Measurements from ENCODE around the gene SETDB2. TPM values are rescaled to one million over a fixed set of nuclear protein-coding genes. Genes with fewer than 3 reads are reported as not detected.

SETDB2 gene
- total RNA-seq, 1 experiment from 2014 or later, result 6.4 TPM

DNA sequence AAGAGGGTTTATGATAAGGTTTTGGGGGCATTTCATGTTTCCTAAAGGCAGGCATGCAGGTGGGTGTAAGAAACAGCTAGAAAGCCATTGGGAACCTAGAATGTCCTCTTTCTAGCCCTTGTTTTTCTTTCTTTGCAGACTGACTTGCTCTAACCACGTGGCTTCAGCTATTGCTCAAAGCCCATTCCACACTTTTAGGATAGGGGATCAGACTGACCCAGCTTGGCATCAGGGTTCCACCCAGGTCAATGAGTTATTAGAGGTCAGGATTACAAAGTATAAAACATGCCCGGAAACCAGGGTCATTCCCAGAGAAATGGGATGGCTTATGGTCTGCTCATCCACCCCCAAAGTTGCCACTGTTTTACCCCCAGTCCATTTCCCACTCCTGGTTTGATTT is 68.5 kb downstream of the SETDB2 start:
- no peaks in the 10 kb centered on the region for H3K4me1 ChIP-seq (replicated peaks)
- H3K9me3 ChIP-seq (replicated peaks), result no peaks in the 10 kb centered on the region
- H3K27me3 ChIP-seq (replicated peaks), result no peaks in the 10 kb centered on the region
- no peak for DNase-seq (ENCODE audit: low read depth in 1 of 2, low spot score in 2 of 2)
- H3K27ac ChIP-seq, result no peak overlapping the region
- peaks cover 10% of the 10 kb centered on the region for H3K36me3 ChIP-seq
- no peak overlapping the region for H3K4me3 ChIP-seq

DNA sequence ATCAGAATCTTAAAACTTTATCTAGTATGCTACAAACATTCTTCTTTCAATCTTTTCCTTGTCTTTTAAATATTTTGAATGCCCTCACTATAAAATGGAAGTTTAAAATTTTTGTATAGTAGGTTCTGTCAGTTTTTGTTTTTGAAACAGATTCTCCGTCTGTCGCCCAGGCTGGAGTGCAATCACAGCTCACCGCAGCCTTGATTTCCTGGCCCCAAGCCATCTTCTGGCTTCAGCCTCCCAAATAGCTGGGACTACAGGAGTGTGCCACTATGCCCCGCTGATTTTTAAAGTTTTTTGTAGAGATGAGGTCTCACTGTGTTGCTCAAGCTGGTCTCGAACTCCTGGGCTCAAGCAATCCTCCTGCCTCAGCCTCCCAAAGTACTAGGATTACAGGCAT is 72.4 kb downstream of the SETDB2 start:
- no peak for DNase-seq (ENCODE audit: low read depth in 1 of 2, low spot score in 2 of 2)
- H3K36me3 ChIP-seq, result peaks cover 16% of the 10 kb centered on the region
- H3K27me3 ChIP-seq (replicated peaks), result no peaks in the 10 kb centered on the region
- H3K4me3 ChIP-seq, result no peak overlapping the region
- H3K27ac ChIP-seq, result no peak overlapping the region
- H3K9me3 ChIP-seq (replicated peaks), result no peaks in the 10 kb centered on the region
- H3K4me1 ChIP-seq (replicated peaks), result no peaks in the 10 kb centered on the region

DNA sequence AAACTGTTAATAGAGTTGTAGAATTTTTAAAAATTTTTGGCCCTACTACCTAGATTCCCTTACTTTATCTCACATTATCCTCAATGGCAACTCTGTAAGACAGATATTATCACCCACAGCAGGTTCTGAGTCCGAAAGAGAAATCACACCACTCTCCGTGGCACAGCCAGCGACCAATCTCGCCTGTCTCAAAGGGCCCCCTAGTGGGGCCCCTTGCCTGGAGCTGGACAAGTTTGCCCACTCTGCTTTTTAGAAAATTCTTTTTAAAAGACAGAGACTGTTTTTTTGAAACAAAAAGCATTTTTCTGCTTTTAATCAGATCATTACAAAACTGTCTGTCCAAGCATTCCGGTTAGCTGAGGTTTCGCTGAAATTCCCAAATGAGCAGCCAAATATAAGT is 73.4 kb downstream of the SETDB2 start:
- Histone ChIP-seq H3K36me3 (peaks cover 23% of the 10 kb centered on the region), H3K27me3 (replicated peaks) (no peaks in the 10 kb centered on the region), H3K9me3 (replicated peaks) (no peaks in the 10 kb centered on the region), H3K4me3 (no peak overlapping the region), H3K27ac (no peak overlapping the region), H3K4me1 (replicated peaks) (no peaks in the 10 kb centered on the region)
- no peak for DNase-seq (ENCODE audit: low read depth in 1 of 2, low spot score in 2 of 2)

DNA sequence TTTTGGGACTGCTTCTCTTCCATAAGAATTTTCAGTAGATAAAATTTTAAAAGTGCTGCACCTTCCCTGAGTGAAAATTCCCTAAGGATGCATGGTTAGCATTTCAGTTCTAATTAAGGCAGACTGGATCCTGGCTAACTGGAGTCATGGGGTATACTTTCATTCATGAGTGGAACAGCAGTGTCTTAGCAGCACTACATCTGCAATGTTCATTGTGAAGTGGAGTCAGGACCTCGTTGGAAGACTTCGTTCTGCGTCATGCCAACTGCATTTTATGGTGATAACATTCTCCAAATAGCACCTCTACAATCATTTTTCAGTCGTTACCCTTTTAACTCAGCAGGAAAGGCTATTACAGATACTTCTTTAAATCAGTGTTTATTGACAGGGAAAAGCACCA is 77.2 kb downstream of the SETDB2 start:
- H3K27ac ChIP-seq, result no peak overlapping the region
- no peaks in the 10 kb centered on the region for H3K27me3 ChIP-seq (replicated peaks)
- no peak for DNase-seq (ENCODE audit: low read depth in 1 of 2, low spot score in 2 of 2)
- H3K4me1 ChIP-seq (replicated peaks), result peaks cover 4% of the 10 kb centered on the region; the same call in 1 of the 2 replicates
- H3K9me3 ChIP-seq (replicated peaks), result no peaks in the 10 kb centered on the region
- H3K36me3 ChIP-seq, result peaks cover 21% of the 10 kb centered on the region
- no peak overlapping the region for H3K4me3 ChIP-seq

DNA sequence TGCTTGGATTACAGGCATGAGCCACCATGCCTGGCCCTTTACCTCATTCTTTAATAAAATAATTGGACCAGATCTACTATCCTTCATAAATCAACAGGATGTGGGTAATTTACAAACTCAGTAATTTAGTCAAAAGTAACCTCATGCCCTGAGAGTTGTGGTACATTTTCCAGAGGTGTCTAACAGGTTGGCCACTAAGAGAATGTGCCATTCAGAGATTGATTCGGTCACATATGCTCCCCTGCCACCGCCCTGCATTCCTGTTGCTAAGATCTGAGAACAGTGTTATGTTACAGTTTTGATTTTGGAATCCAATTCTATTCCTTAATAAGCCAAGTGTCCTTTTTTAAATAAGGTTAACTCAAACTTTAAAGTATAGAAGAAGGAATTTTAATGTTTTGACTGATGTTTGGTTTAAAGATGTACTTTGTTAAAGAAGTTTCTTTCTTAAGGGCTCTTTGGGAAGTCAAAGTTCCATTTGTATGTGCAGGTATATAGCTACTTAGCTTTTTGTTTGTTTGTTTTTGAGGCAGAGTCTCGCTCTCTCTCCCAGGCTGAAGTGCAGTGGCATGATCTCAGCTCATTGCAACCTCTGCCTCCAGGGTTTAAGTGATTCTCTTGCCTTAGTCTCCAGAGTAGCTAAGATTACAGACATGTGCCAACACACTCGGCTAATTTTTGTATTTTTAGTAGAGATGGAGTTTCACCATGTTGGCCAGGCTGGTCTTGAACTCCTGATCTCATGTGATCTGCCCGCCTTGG is 80.8 kb downstream of the SETDB2 start:
- Histone ChIP-seq H3K27me3 (replicated peaks) (no peaks in the 10 kb centered on the region), H3K9me3 (replicated peaks) (no peaks in the 10 kb centered on the region)

DNA sequence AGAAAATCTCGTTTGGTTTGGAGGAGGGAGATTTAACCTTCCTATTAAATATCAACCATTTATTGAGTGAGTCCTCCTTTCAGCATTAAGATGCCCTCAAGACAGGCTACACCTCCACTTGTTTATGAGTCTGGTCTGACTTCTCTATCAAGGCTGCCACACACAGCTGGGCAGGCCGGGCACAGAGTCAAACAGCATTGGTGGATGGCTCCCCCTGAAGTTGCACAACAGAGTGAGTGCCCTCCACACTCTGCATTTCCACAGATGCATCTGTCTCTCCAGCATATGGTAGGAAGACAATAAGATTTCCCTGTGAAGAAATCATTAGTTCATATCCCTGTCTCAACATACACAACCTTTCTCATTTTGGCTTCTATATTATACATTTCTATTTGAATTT is 83.0 kb downstream of the SETDB2 start:
- H3K4me3 ChIP-seq, result no peak overlapping the region
- no peak overlapping the region for H3K27ac ChIP-seq
- peaks cover 26% of the 10 kb centered on the region for H3K36me3 ChIP-seq
- no peaks in the 10 kb centered on the region for H3K27me3 ChIP-seq (replicated peaks)
- no peak for DNase-seq (ENCODE audit: low read depth in 1 of 2, low spot score in 2 of 2)
- H3K9me3 ChIP-seq (replicated peaks), result no peaks in the 10 kb centered on the region
- peaks cover 10% of the 10 kb centered on the region; the same call in 1 of the 2 replicates for H3K4me1 ChIP-seq (replicated peaks)

More for the DNA sequence above, 80.8 kb downstream of the SETDB2 start:
- DNase-seq (ENCODE audit: low read depth in 1 of 2, low spot score in 2 of 2), result peak in 1 of 2 experiments; percentile 4
- H3K27ac ChIP-seq, result no peak overlapping the region
- H3K4me3 ChIP-seq, result no peak overlapping the region
- peaks cover 35% of the 10 kb centered on the region for H3K36me3 ChIP-seq
- peaks cover 10% of the 10 kb centered on the region; the same call in 1 of the 2 replicates for H3K4me1 ChIP-seq (replicated peaks)

DNA sequence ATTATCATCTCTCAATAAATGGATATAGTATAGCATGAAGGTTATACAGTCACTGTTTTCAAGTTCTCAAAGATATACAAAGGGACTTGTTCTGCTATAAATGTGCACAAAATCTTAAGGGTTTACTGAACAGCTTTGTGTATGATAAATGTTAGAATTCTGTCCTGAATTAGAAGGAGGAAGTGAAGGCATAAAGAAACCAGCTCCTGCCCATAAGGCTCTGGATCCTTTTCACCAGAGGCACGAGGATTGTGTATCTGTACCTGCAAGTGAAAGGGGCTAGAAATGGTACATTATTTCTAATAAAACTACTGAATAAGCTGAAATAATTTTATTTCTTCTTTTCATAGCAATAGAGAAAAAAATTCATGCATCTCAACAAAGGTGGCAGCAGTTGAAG is 84.1 kb downstream of the SETDB2 start:
- no peak overlapping the region for H3K27ac ChIP-seq
- DNase-seq (ENCODE audit: low read depth in 1 of 2, low spot score in 2 of 2), result no peak
- H3K4me1 ChIP-seq (replicated peaks), result peaks cover 10% of the 10 kb centered on the region; the same call in 1 of the 2 replicates
- H3K36me3 ChIP-seq, result peaks cover 28% of the 10 kb centered on the region
- H3K9me3 ChIP-seq (replicated peaks), result no peaks in the 10 kb centered on the region
- no peak overlapping the region for H3K4me3 ChIP-seq
- no peaks in the 10 kb centered on the region for H3K27me3 ChIP-seq (replicated peaks)

DNA sequence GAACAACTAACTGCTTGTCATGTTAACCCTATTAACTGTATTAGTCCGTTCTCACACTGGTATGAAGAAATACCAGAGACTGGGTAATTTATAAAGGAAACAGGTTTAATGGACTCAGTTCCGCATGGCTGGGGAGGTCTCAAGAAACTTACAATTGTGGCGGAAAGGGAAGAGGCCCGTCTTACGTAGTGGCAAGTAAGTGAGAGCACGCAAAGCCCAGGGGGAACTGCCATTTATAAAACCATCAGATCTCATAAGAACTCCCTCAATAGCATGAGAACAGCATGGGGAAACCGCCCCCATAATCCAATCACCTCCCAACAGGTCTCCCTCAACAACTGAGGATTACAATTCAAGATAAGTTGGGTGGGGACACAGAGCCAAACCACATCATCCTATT is 86.4 kb downstream of the SETDB2 start:
- H3K27ac ChIP-seq, result no peak overlapping the region

DNA sequence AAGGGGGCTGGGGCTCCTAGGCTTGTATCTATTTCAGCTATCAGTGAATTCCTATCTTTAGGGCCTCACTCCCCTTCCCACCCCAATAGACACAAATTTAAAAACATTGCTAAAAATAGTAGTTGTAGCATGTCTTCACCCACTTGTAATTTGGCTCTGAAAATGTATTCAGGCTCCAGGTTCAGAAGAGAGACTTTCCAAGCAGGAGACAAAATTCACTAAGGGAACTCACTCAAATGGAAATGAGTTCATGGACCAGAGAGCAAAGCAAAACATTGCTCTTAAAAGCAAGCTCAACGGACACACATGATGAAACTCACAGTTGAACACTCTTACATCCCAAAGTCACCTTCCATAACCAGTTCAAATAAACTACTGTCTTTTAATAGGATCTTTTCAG is 88.5 kb downstream of the SETDB2 start:
- DNase-seq (ENCODE audit: low read depth in 1 of 2, low spot score in 2 of 2), result no peak
- Histone ChIP-seq H3K27ac (no peak overlapping the region), H3K36me3 (peaks cover 33% of the 10 kb centered on the region), H3K4me1 (replicated peaks) (no peaks in the 10 kb centered on the region), H3K9me3 (replicated peaks) (no peaks in the 10 kb centered on the region), H3K4me3 (no peak overlapping the region), H3K27me3 (replicated peaks) (no peaks in the 10 kb centered on the region)

More for the DNA sequence above, 86.4 kb downstream of the SETDB2 start:
- DNase-seq (ENCODE audit: low read depth in 1 of 2, low spot score in 2 of 2), result no peak
- Histone ChIP-seq H3K36me3 (peaks cover 35% of the 10 kb centered on the region), H3K27me3 (replicated peaks) (no peaks in the 10 kb centered on the region), H3K4me3 (no peak overlapping the region), H3K4me1 (replicated peaks) (peaks cover 7% of the 10 kb centered on the region; the same call in 1 of the 2 replicates), H3K9me3 (replicated peaks) (no peaks in the 10 kb centered on the region)

DNA sequence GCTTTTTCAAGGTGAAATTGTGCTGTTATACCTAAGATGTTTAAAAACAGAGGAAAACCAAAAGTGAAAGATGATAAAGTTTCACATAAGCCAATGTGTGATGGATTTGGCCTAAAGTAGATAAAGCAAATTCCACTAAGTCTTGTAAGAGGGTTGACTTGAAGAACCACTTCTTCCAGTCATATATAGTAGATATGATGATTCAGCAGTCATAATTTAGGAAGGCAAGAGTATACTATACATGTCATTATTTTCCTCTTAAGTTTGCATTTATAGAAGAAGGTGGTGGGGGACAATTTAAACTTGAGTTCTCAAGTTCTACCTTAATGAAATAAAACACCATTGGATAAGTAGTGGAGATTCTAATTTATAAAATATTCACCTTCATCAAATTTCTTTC is 88.9 kb downstream of the SETDB2 start:
- DNase-seq (ENCODE audit: low read depth in 1 of 2, low spot score in 2 of 2), result no peak

DNA sequence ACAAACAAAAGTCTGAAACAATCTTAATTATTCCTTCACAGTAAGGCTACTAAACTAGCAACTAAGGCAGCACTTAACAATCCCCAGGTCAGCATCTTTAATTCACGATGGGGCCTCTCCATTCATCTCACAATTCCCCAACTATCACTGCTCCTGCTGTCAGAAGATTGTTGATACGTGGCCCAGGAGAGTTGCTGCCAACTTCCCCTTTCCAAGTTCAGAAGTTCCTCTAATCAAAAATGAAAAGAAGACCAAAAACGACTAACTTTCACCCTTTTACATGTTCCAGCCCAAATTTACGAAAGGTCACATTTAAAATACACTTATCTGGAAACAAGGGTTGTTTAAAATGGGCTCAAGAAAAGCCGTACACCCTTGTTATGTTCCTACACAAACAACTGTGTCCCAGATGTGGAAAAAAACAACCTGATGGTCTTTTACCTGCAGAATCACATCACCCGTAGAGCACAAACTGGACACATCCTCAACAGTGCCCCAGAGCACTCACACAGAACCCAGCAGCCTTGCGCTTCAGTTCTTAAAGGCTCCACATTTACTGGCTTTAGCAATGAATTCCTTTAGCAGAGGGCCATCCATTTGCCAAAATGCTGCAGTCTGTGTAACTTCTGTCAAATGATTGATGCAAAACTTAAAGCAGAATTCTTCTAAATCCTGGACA is 89.7 kb downstream of the SETDB2 start:
- no peaks in the 10 kb centered on the region for H3K9me3 ChIP-seq (replicated peaks)
- no peaks in the 10 kb centered on the region for H3K4me1 ChIP-seq (replicated peaks)
- peaks cover 34% of the 10 kb centered on the region for H3K36me3 ChIP-seq
- DNase-seq (ENCODE audit: low read depth in 1 of 2, low spot score in 2 of 2), result no peak
- H3K27me3 ChIP-seq (replicated peaks), result no peaks in the 10 kb centered on the region
- H3K27ac ChIP-seq, result no peak overlapping the region
- H3K4me3 ChIP-seq, result no peak overlapping the region

More for the DNA sequence above, 88.9 kb downstream of the SETDB2 start:
- no peaks in the 10 kb centered on the region for H3K27me3 ChIP-seq (replicated peaks)
- no peak overlapping the region for H3K27ac ChIP-seq
- no peaks in the 10 kb centered on the region for H3K9me3 ChIP-seq (replicated peaks)
- H3K4me1 ChIP-seq (replicated peaks), result no peaks in the 10 kb centered on the region
- H3K36me3 ChIP-seq, result peaks cover 37% of the 10 kb centered on the region
- no peak overlapping the region for H3K4me3 ChIP-seq

DNA sequence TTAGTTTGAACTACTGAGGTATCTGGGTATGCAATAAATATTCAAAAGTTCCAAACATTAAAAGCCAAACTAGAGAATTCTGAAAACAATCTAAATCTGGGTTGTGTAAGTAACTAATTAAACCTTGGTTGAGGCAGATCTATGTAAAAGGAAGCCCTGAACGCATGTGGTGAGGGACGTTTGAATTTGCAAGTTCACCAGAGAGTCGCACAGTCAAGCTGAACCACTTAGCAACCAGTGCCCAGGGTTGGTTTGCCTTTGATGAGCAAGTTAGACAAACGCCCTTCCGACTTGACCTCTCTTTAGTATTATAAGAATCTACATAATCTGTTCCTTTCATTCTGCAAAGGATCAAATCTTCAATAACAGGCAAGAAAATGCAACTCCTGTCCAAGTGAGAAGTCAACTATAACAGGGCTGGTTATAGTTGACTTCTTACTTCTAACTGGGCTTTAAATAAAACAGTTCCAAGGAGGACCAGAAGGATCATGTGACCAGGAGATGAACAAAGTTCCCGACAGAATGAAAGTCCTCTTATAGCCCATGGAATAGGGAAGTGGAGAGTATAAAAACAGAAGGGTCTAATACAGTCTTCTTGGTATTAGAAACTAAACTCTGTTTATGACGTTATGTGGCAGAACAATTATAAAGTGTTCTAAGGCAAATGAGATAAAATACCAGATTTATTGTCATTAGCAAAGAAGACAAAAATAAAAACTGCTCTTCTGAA is 92.2 kb downstream of the SETDB2 start:
- no peaks in the 10 kb centered on the region for H3K9me3 ChIP-seq (replicated peaks)
- H3K36me3 ChIP-seq, result peaks cover 32% of the 10 kb centered on the region
- no peak overlapping the region for H3K27ac ChIP-seq
- no peak for DNase-seq (ENCODE audit: low read depth in 1 of 2, low spot score in 2 of 2)
- peaks cover 15% of the 10 kb centered on the region for H3K4me1 ChIP-seq (replicated peaks)
- no peak overlapping the region for H3K4me3 ChIP-seq
- no peaks in the 10 kb centered on the region for H3K27me3 ChIP-seq (replicated peaks)

DNA sequence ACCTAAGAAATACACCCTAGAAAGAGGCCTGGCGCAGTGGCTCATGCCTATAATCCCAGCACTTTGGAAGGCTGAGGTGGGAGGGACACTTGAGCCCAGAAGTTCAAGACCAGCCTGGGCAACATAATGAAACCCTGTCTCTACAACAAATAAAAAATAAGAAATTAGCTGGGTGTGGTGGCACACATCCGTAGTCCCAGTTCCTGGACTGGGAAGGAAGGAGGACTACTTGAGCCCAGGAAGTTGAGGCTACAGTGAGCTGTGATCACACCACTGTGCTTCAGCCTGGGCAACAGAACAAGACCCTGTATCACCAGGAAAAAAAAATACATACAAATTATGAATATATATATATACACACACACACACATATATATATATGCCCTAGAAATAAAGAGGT is 94.3 kb downstream of the SETDB2 start:
- DNase-seq (ENCODE audit: low read depth in 1 of 2, low spot score in 2 of 2), result no peak
- Histone ChIP-seq H3K9me3 (replicated peaks) (no peaks in the 10 kb centered on the region), H3K36me3 (peaks cover 29% of the 10 kb centered on the region), H3K4me1 (replicated peaks) (peaks cover 15% of the 10 kb centered on the region), H3K27ac (no peak overlapping the region), H3K4me3 (no peak overlapping the region), H3K27me3 (replicated peaks) (no peaks in the 10 kb centered on the region)

DNA sequence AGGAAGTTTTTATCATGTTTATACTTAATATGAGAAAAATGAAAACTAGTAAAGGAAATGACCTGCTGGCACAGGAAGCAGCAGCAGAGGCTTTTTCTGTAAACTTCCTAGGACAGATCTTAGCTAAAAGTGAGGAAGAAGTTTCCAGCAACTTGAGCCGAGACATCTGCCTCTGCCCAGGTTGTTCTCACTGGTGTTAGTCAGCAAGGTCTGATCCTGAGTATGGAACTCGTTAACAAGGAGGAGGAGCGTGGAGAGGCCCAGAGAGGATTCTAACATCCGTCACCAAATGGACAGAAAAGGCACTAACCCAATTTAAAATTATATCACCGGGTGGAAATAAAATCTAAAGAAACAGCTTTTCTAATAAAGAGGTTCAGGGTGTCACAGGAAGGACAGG is 95.2 kb downstream of the SETDB2 start:
- H3K36me3 ChIP-seq, result peaks cover 26% of the 10 kb centered on the region
- H3K27me3 ChIP-seq (replicated peaks), result no peaks in the 10 kb centered on the region
- no peak overlapping the region for H3K4me3 ChIP-seq
- H3K4me1 ChIP-seq (replicated peaks), result peaks cover 15% of the 10 kb centered on the region
- H3K9me3 ChIP-seq (replicated peaks), result no peaks in the 10 kb centered on the region
- DNase-seq (ENCODE audit: low read depth in 1 of 2, low spot score in 2 of 2), result no peak
- 0 out of 2 replicates have a peak overlapping the region, but pooled peaks have one; percentile 83 for H3K27ac ChIP-seq

All from SJSA1 (cell line).